PC-3 (cell line): ENCODE results near the gene ATG101. TPM values are rescaled to one million over a fixed set of nuclear protein-coding genes. Genes with fewer than 3 reads are reported as not detected.

Experiments
- ATAC-seq: fragments of 200-7000 bp; cut with Tn5 transposase; 2 replicates; pipeline ENCODE4 v1.9.1; 2020; ENCODE audit warnings: mild to moderate bottlenecking, moderate library complexity
- BruUV-seq: library from RNA; stranded (reverse); fragments of 400-500 nt; replicated peaks from 2 replicates; lab custom pipeline; 2021; lab: Mats Ljungman, UMichigan
- CTCF ChIA-PET: fragments of 300-600 bp; sonication (Branson Sonifier 250); formaldehyde crosslinking; loops from one replicate; lab custom pipeline; 2022; ENCODE audit warnings: antibody characterized with exemption; lab: Charles Lee
- POLR2A ChIA-PET: fragments of 300-600 bp; sonication (Branson Sonifier 250); formaldehyde crosslinking; loops from one replicate; lab custom pipeline; 2022; ENCODE audit warnings: antibody characterized with exemption; ENCODE audit not compliant: unreplicated experiment; lab: Charles Lee
- DNase-seq: peaks from one replicate; pipeline ENCODE4 v3.0.0-alpha.2; 2015
- H2AFZ ChIP-seq: fragments of 300-600 bp; sonication (generic); 2 replicates; pipeline ENCODE4 v1.6.0; 2016; ENCODE audit warnings: antibody characterized with exemption, low read length
- H3F3A ChIP-seq: fragments of 300-600 bp; sonication (generic); one replicate; pipeline ENCODE4 v1.6.0; 2017; ENCODE audit warnings: antibody characterized with exemption, low read length, control low read depth, mild to moderate bottlenecking; ENCODE audit not compliant: unreplicated experiment
- H3K27ac ChIP-seq: fragments of 300-600 bp; sonication (generic); 2 replicates; pipeline ENCODE4 v1.5.1; 2016; ENCODE audit warnings: mild to moderate bottlenecking, low read length
- H3K27me3 ChIP-seq: fragments of 300-600 bp; sonication (generic); 2 replicates; pipeline ENCODE4 v1.6.1; 2016; ENCODE audit warnings: low read length, mixed read lengths
- H3K36me3 ChIP-seq: fragments of 300-600 bp; sonication (generic); 2 replicates; pipeline ENCODE4 v1.6.1; 2016; ENCODE audit warnings: low read depth, mixed run types, low read length, mixed read lengths
- H3K4me1 ChIP-seq: fragments of 300-600 bp; sonication (generic); 2 replicates; pipeline ENCODE4 v1.5.1; 2016; ENCODE audit warnings: low read length; ENCODE audit not compliant: insufficient read depth
- H3K4me2 ChIP-seq: fragments of 300-600 bp; sonication (generic); 2 replicates; pipeline ENCODE4 v1.6.0; 2016; ENCODE audit warnings: low read length
- H3K4me3 ChIP-seq: fragments of 300-600 bp; sonication (generic); 2 replicates; pipeline ENCODE4 v1.5.1; 2016; ENCODE audit warnings: mild to moderate bottlenecking, low read length, mixed read lengths
- H3K79me2 ChIP-seq: fragments of 300-600 bp; sonication (generic); 2 replicates; pipeline ENCODE4 v1.6.1; 2017; ENCODE audit warnings: low read length, mixed read lengths
- H3K9ac ChIP-seq: fragments of 300-600 bp; sonication (generic); 2 replicates; pipeline ENCODE4 v1.6.0; 2016; ENCODE audit warnings: mild to moderate bottlenecking, low read length
- H3K9me2 ChIP-seq: fragments of 300-600 bp; sonication (generic); replicated peaks from 2 replicates; pipeline ENCODE4 v1.6.1; 2016; ENCODE audit warnings: mixed run types, low read length, mixed read lengths
- H3K9me3 ChIP-seq: fragments of 300-600 bp; sonication (generic); 2 replicates; pipeline ENCODE4 v1.6.1; 2016; ENCODE audit warnings: low read length, mixed read lengths
- H4K20me1 ChIP-seq: fragments of 300-600 bp; sonication (generic); 2 replicates; pipeline ENCODE4 v1.6.1; 2016; ENCODE audit warnings: low read length, mixed read lengths
- EZH2 ChIP-seq: fragments of 300-600 bp; sonication (generic); IDR thresholded peaks from one replicate; pipeline ENCODE4 v1.6.1; 2017; ENCODE audit warnings: antibody characterized with exemption, mild to moderate bottlenecking, low read length; ENCODE audit not compliant: unreplicated experiment
- EZH2phosphoT487 ChIP-seq: fragments of 300-600 bp; sonication (generic); IDR thresholded peaks from 2 replicates; pipeline ENCODE4 v1.6.1; 2018; ENCODE audit warnings: mild to moderate bottlenecking, antibody characterized with exemption, low read length, borderline replicate concordance
- intact Hi-C: fragments of 100-400 bp; cut with micrococcal nuclease; formaldehyde crosslinking; loops from 2 replicates; pipeline ENCODE4 v1.9.0; 2023
- total RNA-seq: library from RNA; depleted of rRNA; stranded (reverse); fragments of >200 nt; gene quantifications from 2 replicates; pipeline ENCODE4 v1.2.3, GENCODE V29; 2014
- TF ChIP-seq, protein P1 (sequence below): fragments of 300-600 bp; sonication (generic); conservative IDR thresholded peaks from 2 replicates; pipeline ENCODE4 v1.5.1; 2017; ENCODE audit warnings: antibody characterized with exemption, low read depth, mild to moderate bottlenecking, low read length

ATG101 gene
- total RNA-seq, 1 experiment from 2014 or later, result 110 TPM

DNA sequence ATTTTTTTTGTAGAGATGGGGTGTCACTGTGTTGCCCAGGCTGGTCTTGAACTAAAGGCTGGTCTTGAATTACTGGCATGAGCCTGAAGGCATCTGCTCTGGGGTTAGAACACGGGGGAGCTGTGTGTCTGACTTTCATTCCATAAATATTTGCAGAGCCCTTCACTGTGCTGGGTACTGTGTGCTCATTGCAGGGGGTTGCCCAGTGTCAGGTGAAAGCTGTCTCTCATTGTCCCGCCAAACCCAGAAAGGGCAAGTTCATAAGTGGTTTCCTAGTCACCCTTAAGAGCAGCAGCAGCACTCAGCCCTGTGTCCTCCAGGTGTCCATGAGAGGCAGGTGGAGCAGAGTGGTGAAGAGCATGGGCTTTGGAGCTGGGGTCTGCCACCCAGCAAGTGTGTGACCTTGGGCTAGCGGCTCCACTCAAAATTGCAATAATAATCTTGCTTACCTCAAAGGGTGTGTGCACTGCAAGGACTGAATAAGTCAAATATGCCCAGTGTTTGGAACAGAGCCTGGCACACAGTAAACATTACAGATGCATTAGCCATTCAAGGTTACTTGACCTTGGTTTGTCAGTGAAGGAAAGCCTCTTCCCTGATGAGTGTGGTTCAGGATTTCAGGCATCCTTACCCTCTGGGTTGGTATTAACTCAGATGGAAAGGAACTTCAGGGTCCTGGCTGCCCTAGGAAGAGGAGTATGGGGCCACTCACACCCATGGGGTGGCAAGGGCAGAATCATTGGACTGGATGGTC lies 5.4 kb downstream of the ATG101 start:
- H3K27ac ChIP-seq, result peak overlapping the region; percentile 24; the same call in 1 of the 2 replicates
- H3K9ac ChIP-seq, result no peak overlapping the region
- no peak for TF ChIP-seq EZH2
- TF ChIP-seq EZH2phosphoT487, result no peak
- TF ChIP-seq, protein P1, sequence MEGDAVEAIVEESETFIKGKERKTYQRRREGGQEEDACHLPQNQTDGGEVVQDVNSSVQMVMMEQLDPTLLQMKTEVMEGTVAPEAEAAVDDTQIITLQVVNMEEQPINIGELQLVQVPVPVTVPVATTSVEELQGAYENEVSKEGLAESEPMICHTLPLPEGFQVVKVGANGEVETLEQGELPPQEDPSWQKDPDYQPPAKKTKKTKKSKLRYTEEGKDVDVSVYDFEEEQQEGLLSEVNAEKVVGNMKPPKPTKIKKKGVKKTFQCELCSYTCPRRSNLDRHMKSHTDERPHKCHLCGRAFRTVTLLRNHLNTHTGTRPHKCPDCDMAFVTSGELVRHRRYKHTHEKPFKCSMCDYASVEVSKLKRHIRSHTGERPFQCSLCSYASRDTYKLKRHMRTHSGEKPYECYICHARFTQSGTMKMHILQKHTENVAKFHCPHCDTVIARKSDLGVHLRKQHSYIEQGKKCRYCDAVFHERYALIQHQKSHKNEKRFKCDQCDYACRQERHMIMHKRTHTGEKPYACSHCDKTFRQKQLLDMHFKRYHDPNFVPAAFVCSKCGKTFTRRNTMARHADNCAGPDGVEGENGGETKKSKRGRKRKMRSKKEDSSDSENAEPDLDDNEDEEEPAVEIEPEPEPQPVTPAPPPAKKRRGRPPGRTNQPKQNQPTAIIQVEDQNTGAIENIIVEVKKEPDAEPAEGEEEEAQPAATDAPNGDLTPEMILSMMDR, result no peak
- H3K9me3 ChIP-seq, result no peaks in the 10 kb centered on the region
- H3K79me2 ChIP-seq, result peaks cover 77% of the 10 kb centered on the region
- H4K20me1 ChIP-seq, result peaks cover 35% of the 10 kb centered on the region
- no peak overlapping the region for H3K4me3 ChIP-seq
- no peaks in the 10 kb centered on the region for H3K9me2 ChIP-seq
- ATAC-seq, result peak; percentile 84
- no peaks in the 10 kb centered on the region for H3F3A ChIP-seq
- no peaks in the 10 kb centered on the region for H3K27me3 ChIP-seq
- H2AFZ ChIP-seq, result no peak overlapping the region
- peak; percentile 71 for DNase-seq
- CTCF ChIA-PET, result interaction anchor here (0.8 kb wide), 1 partner anchor 50 kb away, joined by 3 read pairs; no protein-coding TSS in a partner anchor
- no TSS peak for BruUV-seq
- H3K36me3 ChIP-seq, result peaks cover 37% of the 10 kb centered on the region
- intact Hi-C loops, result no loop called here
- peak overlapping the region; percentile 11; the same call in 1 of the 2 replicates for H3K4me2 ChIP-seq
- POLR2A ChIA-PET, result no interaction called here
- H3K4me1 ChIP-seq, result peaks cover 28% of the 10 kb centered on the region

DNA sequence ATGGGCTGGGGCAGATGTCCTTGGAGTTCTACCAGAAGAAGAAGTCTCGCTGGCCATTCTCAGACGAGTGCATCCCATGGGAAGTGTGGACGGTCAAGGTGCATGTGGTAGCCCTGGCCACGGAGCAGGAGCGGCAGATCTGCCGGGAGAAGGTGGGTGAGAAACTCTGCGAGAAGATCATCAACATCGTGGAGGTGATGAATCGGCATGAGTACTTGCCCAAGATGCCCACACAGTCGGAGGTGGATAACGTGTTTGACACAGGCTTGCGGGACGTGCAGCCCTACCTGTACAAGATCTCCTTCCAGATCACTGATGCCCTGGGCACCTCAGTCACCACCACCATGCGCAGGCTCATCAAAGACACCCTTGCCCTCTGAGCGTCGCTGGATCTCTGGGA lies 7.0 kb downstream of the ATG101 start:
- ATAC-seq, result no peak
- peaks cover 61% of the 10 kb centered on the region for H3K79me2 ChIP-seq
- no peak overlapping the region for H3K4me3 ChIP-seq
- H3K9me3 ChIP-seq, result no peaks in the 10 kb centered on the region
- H2AFZ ChIP-seq, result no peak overlapping the region
- intact Hi-C loops, result no loop called here
- ChIA-PET CTCF (no interaction called here), POLR2A (no interaction called here)
- H3K36me3 ChIP-seq, result peaks cover 37% of the 10 kb centered on the region
- H3K27ac ChIP-seq, result no peak overlapping the region
- DNase-seq, result no peak
- H3K9me2 ChIP-seq, result no peaks in the 10 kb centered on the region
- TF ChIP-seq, protein P1, result no peak
- TF ChIP-seq EZH2, result no peak
- no peak for TF ChIP-seq EZH2phosphoT487
- H3F3A ChIP-seq, result no peaks in the 10 kb centered on the region
- H3K4me1 ChIP-seq, result peaks cover 21% of the 10 kb centered on the region
- H3K9ac ChIP-seq, result no peak overlapping the region
- peaks cover 22% of the 10 kb centered on the region for H4K20me1 ChIP-seq
- BruUV-seq, result no TSS peak
- H3K4me2 ChIP-seq, result no peak overlapping the region
- no peaks in the 10 kb centered on the region for H3K27me3 ChIP-seq

DNA sequence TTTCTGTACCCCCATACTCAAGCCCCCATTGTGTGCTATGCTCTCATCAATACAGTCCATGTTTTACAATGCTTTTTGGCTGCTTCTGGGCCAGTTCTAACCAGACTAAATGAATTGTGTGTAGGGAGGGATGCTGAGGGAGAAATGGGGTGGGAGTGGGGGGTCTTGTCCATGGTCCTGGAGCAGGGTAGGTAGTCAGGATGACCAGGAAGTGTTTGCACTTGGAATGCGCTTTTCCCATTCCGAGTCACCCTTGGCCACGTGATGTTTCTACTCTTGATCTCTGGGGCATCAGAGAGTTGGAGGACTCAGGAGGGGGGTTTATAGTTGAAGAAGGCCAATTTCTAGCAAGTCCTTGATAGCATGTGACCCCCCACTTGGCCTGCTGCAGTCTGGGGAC lies 8.5 kb downstream of the ATG101 start:
- Histone ChIP-seq H3K9me3 (no peaks in the 10 kb centered on the region), H2AFZ (no peak overlapping the region), H4K20me1 (peaks cover 11% of the 10 kb centered on the region), H3K79me2 (peaks cover 46% of the 10 kb centered on the region), H3F3A (no peaks in the 10 kb centered on the region), H3K4me3 (no peak overlapping the region), H3K4me2 (no peak overlapping the region), H3K4me1 (peaks cover 21% of the 10 kb centered on the region), H3K27me3 (no peaks in the 10 kb centered on the region), H3K9me2 (no peaks in the 10 kb centered on the region), H3K27ac (no peak overlapping the region), H3K9ac (no peak overlapping the region), H3K36me3 (peaks cover 33% of the 10 kb centered on the region)
- intact Hi-C loops, result no loop called here
- POLR2A ChIA-PET, result no interaction called here
- BruUV-seq, result no TSS peak
- ATAC-seq, result no peak
- CTCF ChIA-PET, result no interaction called here
- DNase-seq, result no peak
- TF ChIP-seq, protein P1, result no peak
- TF ChIP-seq EZH2phosphoT487, result no peak
